ENCODE measurements around the gene ATXN7L2.

The ATXN7L2 gene

GRCh38 chr1:109495738-109496137, 12.0 kb downstream of the ATXN7L2 start:
- H3K4me3 ChIP-seq (ENCODE audit: control insufficient read depth, low read depth, low read length) = no peak overlapping the region
- DNase-seq (ENCODE audit: low read depth) = no peak
- no peak for TF ChIP-seq CTCF (conservative IDR thresholded peaks at IDR 0.05; ENCODE audit: control insufficient read depth, insufficient read depth, low read depth, low read length)

- no peak for TF ChIP-seq CTCF (conservative IDR thresholded peaks at IDR 0.05; ENCODE audit: control insufficient read depth, insufficient read depth, low read depth, low read length)
- DNase-seq (ENCODE audit: low read depth) = no peak
These were observed 13.9 kb downstream of the ATXN7L2 start for GRCh38 chr1:109497449-109498160.

GRCh38 chr1:109498161-109498801, 14.6 kb downstream of the ATXN7L2 start:
- peak; percentile 58 for TF ChIP-seq CTCF (conservative IDR thresholded peaks at IDR 0.05; ENCODE audit: control insufficient read depth, insufficient read depth, low read depth, low read length)
- peak; percentile 34 for DNase-seq (ENCODE audit: low read depth)
- H3K4me3 ChIP-seq (ENCODE audit: control insufficient read depth, low read depth, low read length) = no peak overlapping the region

More at GRCh38 chr1:109497449-109498160, 13.9 kb downstream of the ATXN7L2 start:
- H3K4me3 ChIP-seq (ENCODE audit: control insufficient read depth, low read depth, low read length) = no peak overlapping the region

GRCh38 chr1:109499081-109499480, 15.4 kb downstream of the ATXN7L2 start:
- TF ChIP-seq CTCF (conservative IDR thresholded peaks at IDR 0.05; ENCODE audit: control insufficient read depth, insufficient read depth, low read depth, low read length) = no peak
- no peak overlapping the region for H3K4me3 ChIP-seq (ENCODE audit: control insufficient read depth, low read depth, low read length)
- DNase-seq (ENCODE audit: low read depth) = no peak

- peak; percentile 61 for DNase-seq (ENCODE audit: low read depth)
- no peak overlapping the region for H3K4me3 ChIP-seq (ENCODE audit: control insufficient read depth, low read depth, low read length)
- TF ChIP-seq CTCF (conservative IDR thresholded peaks at IDR 0.05; ENCODE audit: control insufficient read depth, insufficient read depth, low read depth, low read length) = peak; percentile 63
These were observed 16.2 kb downstream of the ATXN7L2 start for GRCh38 chr1:109499661-109500536.

- peak; percentile 11 for DNase-seq (ENCODE audit: low read depth)
- no peak overlapping the region for H3K4me3 ChIP-seq (ENCODE audit: control insufficient read depth, low read depth, low read length)
- TF ChIP-seq CTCF (conservative IDR thresholded peaks at IDR 0.05; ENCODE audit: control insufficient read depth, insufficient read depth, low read depth, low read length) = no peak
These were observed 17.3 kb downstream of the ATXN7L2 start for GRCh38 chr1:109500941-109501381.

Measured in fibroblast of mammary gland (primary cell).